Uterus (tissue), 4 donors: ENCODE measurements around the gene GRIN2C. TPM values are rescaled to one million over a fixed set of nuclear protein-coding genes. Genes with fewer than 3 reads are reported as not detected.

ENCODE experiments used
- DNase-seq, 2 donors: peaks; one replicate each; pipeline ENCODE4 v3.0.0-alpha.2; 2019 to 2020
- H3K27ac ChIP-seq, 2 donors: fragments of 200-600 bp; sonication (generic); 1 replicate in 1 of 2; 2 replicates in 1 of 2; pipeline ENCODE4 v1.5.1; 2016 to 2018
- H3K27me3 ChIP-seq, 2 donors: fragments of 200-600 bp; sonication (generic); one replicate each; pipeline ENCODE4 v1.5.1; 2018 to 2019; ENCODE audit warnings: control low read depth in 1 of 2
- H3K36me3 ChIP-seq, 2 donors: fragments of 200-600 bp; sonication (generic); one replicate each; pipeline ENCODE4 v1.5.1; 2019; ENCODE audit warnings: control low read depth in 1 of 2
- H3K4me1 ChIP-seq, 2 donors: fragments of 200-600 bp; sonication (generic); one replicate each; pipeline ENCODE4 v1.5.1; 2018 to 2019; ENCODE audit warnings: control low read depth in 1 of 2
- H3K4me3 ChIP-seq, 2 donors: fragments of 200-600 bp; sonication (generic); 1 replicate in 1 of 2; 2 replicates in 1 of 2; pipeline ENCODE4 v1.5.1; 2018 to 2019; ENCODE audit warnings: mild to moderate bottlenecking in 1 of 2
- H3K9me3 ChIP-seq, 2 donors: fragments of 200-600 bp; sonication (generic); one replicate each; pipeline ENCODE4 v1.5.1; 2019; ENCODE audit warnings: control low read depth in 1 of 2
- POLR2A ChIP-seq, 2 donors: fragments of 450-650 bp; IDR thresholded peaks; one replicate each; pipeline ENCODE4 v1.6.1; 2016; ENCODE audit warnings: antibody characterized with exemption in 2 of 2, mild to moderate bottlenecking in 1 of 2, moderate library complexity in 1 of 2
- intact Hi-C: fragments of 100-400 bp; cut with DNase I; formaldehyde crosslinking; loops from one replicate; pipeline ENCODE4 v1.15.1; 2023; ENCODE audit warnings: low total_unique reads
- total RNA-seq, 4 donors: library from RNA; depleted of rRNA in 3 of 4; stranded (reverse); fragments of >200 nt in 3 of 4; gene quantifications; one replicate each; pipeline versions ENCODE4 v1.1.0 to v1.2.4, GENCODE V29; 2014 to 2023
- TF ChIP-seq, protein P1 (sequence below), 4 experiments: fragments of 200-600 bp in 2 of 4; fragments of 450-650 bp in 2 of 4; sonication (generic) in 2 of 4; IDR thresholded peaks; one replicate each; pipeline ENCODE4 v1.5.1; 2016 to 2019; ENCODE audit warnings: antibody characterized with exemption in 4 of 4, mild to moderate bottlenecking in 2 of 4, moderate library complexity in 1 of 4
- donor health status: DM: yes; HTN: yes; CAD: no.

The GRIN2C gene
- total RNA-seq, 4 donors from 2014 or later, result 0.55 to 0.90 TPM; not detected in 2

DNA sequence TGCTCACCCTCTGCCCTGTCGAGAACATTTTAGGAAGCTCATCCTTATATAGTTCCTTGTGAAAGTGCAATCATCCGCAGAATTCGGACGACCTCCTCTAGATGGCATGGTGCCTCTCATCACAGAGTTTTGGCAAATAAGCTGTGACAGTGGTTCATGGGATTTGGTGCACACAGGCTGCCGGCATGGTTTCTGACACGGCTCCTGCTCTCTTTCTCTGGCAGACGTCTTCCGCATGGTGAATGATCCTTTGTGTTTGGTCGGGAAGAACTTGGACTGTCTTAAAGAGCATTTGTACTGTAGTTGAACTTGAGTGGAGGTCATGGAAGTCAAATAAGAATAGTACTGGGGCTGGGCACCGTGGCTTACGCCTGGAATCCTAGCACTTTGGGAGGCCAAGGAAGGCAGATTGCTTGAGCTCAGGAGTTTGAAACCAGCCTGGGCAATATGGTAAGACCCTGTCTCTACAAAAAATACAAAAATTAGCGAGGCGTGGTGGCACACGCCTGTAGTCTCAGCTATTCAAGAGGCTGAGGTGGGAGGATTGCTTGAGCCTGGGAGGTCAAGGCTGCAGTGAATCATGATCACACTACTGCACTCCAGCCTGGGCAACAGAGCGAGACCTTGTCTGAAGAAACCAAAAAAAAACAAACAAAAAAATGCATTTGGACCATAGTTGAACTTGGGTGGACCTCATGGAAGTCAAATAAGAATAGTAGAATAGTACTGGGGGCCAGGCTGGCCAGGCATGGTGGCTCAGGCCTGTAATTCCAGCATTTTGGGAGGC lies 48.8 kb downstream of the GRIN2C start:
- Histone ChIP-seq H3K27me3 (no peaks in the 10 kb centered on the region), H3K4me1 (no peaks in the 10 kb centered on the region), H3K4me3 (no peak overlapping the region), H3K36me3 (no peaks in the 10 kb centered on the region), H3K27ac (no peak overlapping the region), H3K9me3 (no peaks in the 10 kb centered on the region)
- intact Hi-C loops, result no loop called here
- TF ChIP-seq, protein P1, sequence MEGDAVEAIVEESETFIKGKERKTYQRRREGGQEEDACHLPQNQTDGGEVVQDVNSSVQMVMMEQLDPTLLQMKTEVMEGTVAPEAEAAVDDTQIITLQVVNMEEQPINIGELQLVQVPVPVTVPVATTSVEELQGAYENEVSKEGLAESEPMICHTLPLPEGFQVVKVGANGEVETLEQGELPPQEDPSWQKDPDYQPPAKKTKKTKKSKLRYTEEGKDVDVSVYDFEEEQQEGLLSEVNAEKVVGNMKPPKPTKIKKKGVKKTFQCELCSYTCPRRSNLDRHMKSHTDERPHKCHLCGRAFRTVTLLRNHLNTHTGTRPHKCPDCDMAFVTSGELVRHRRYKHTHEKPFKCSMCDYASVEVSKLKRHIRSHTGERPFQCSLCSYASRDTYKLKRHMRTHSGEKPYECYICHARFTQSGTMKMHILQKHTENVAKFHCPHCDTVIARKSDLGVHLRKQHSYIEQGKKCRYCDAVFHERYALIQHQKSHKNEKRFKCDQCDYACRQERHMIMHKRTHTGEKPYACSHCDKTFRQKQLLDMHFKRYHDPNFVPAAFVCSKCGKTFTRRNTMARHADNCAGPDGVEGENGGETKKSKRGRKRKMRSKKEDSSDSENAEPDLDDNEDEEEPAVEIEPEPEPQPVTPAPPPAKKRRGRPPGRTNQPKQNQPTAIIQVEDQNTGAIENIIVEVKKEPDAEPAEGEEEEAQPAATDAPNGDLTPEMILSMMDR (IDR thresholded peaks at IDR 0.05), result no peak
- no peak for TF ChIP-seq POLR2A (IDR thresholded peaks at IDR 0.05)
- DNase-seq, result no peak

DNA sequence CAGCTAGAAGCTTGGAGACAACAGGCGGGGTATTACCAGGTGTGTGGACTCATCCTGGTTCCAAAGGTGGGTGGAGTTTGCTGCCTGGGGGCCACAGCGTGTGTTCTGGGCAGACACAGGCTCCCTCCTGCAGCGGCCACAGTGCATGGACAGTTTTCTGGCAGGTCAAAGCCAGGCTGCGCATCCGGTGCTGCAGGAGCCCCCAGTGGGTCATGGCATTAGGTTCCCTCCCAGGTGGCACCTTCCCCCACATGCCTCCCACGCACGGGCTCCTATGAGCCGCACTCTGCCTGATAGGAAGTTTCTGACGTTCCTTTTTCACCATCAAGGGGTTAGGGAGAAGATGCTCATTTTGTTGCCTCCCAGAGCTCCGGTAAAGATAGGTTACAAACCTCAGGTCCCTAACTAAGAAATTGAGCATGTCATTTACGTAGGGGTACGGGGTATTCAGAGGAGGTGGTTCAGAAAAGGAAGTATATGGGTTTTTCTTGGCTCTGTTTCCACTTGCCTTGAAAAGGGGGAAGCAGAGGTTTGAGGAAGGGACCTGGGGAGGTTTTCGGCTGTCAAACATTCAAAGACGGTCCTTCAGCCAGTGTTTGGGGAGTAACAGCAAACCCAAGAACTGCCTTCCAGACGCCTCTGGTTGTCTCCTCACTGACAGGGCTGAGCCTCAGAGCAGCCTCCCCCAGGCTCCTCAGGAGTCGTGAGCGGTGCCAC lies 50.8 kb downstream of the GRIN2C start:
- intact Hi-C loops, result no loop called here
- Histone ChIP-seq H3K36me3 (no peaks in the 10 kb centered on the region), H3K9me3 (no peaks in the 10 kb centered on the region), H3K4me1 (no peaks in the 10 kb centered on the region), H3K27me3 (no peaks in the 10 kb centered on the region), H3K4me3 (no peak overlapping the region), H3K27ac (no peak overlapping the region)
- TF ChIP-seq POLR2A (IDR thresholded peaks at IDR 0.05), result no peak
- TF ChIP-seq, protein P1 (IDR thresholded peaks at IDR 0.05), result no peak
- DNase-seq, result no peak

DNA sequence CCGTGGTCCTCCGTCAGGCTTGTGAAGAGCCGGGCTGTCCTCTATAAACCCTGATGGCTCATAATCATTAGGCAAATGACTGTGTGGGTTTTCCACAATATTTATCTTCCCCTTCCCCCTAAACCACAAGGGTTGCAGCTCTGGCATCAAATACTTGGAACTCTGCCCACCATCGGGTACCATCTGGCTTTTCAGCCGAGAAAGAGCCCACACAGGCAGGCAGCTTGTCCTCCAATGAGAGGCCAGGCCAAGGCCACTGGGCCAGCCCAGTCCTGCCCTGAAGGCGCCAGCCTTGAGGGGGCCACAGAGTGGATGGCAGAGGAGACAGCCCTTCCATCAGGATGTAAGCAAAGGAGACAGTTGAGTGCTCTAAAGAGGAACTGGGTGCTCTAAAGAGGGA lies 51.8 kb downstream of the GRIN2C start:
- Histone ChIP-seq H3K27ac (no peak overlapping the region), H3K9me3 (no peaks in the 10 kb centered on the region), H3K27me3 (no peaks in the 10 kb centered on the region), H3K36me3 (no peaks in the 10 kb centered on the region), H3K4me3 (no peak overlapping the region), H3K4me1 (no peaks in the 10 kb centered on the region)
- TF ChIP-seq POLR2A (IDR thresholded peaks at IDR 0.05), result no peak
- TF ChIP-seq, protein P1 (IDR thresholded peaks at IDR 0.05), result no peak
- no peak for DNase-seq
- intact Hi-C loops, result no loop called here

DNA sequence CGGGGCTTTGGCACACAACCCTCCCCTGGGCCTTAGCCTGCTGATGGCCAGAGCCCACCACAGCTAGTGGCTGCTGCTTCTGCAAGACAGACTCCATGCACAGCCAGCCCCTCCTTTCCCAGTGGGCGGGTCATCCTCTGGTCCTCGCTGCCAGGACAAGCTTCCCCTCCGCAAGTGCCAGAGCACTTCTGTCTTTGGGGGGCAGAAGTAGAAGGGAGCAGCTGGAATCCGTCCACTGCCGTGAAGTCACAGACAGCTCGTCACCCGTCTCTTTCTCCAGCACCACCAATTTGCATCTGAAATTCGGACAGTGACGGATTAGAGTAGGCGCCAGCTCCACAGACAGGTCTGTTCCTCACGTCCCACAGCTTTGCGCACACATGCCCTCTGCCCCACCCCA lies 52.2 kb downstream of the GRIN2C start:
- no peaks in the 10 kb centered on the region for H3K36me3 ChIP-seq
- no peak overlapping the region for H3K27ac ChIP-seq
- H3K27me3 ChIP-seq, result no peaks in the 10 kb centered on the region
- H3K4me3 ChIP-seq, result no peak overlapping the region
- H3K9me3 ChIP-seq, result no peaks in the 10 kb centered on the region
- H3K4me1 ChIP-seq, result no peaks in the 10 kb centered on the region
- DNase-seq, result no peak
- TF ChIP-seq, protein P1 (IDR thresholded peaks at IDR 0.05), result no peak
- no peak for TF ChIP-seq POLR2A (IDR thresholded peaks at IDR 0.05)
- intact Hi-C loops, result no loop called here

DNA sequence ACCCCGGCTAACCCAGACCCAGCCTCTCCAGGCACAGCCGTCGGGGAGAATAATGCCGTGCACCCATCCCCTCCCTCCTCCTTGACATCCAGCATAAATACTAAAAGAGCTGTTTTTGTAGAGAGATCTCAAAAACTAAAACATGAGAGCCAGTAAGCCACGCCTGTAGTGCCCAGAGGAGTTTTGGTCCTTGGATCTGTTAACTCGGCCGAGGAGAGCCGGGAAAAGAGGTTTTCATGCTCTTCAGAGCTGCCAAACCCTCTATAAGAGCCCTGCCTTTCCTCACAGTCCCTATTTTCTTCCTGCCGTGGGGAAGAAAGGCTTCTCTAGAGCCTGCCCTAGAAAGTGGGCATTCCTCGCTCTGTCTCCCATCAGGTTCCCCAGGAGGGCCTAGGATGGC lies 53.4 kb downstream of the GRIN2C start:
- no peak for DNase-seq
- TF ChIP-seq, protein P1 (IDR thresholded peaks at IDR 0.05), result no peak
- no peak for TF ChIP-seq POLR2A (IDR thresholded peaks at IDR 0.05)
- Histone ChIP-seq H3K4me3 (no peak overlapping the region), H3K27ac (no peak overlapping the region), H3K36me3 (no peaks in the 10 kb centered on the region), H3K27me3 (no peaks in the 10 kb centered on the region), H3K9me3 (no peaks in the 10 kb centered on the region), H3K4me1 (no peaks in the 10 kb centered on the region)
- intact Hi-C loops, result no loop called here
